ENCODE results near the gene SCD. TPM values are rescaled to one million over a fixed set of nuclear protein-coding genes. Genes with fewer than 3 reads are reported as not detected.
A peak's percentile ranks its signal among the peaks of the same experiment; 100 is the strongest.

SCD gene
- total and polyA plus RNA-seq, 2 of the 13 experiments (the other 11 are each of a cell fraction or from before 2014, with no cell fraction given) = 492 to 512 TPM

DNA sequence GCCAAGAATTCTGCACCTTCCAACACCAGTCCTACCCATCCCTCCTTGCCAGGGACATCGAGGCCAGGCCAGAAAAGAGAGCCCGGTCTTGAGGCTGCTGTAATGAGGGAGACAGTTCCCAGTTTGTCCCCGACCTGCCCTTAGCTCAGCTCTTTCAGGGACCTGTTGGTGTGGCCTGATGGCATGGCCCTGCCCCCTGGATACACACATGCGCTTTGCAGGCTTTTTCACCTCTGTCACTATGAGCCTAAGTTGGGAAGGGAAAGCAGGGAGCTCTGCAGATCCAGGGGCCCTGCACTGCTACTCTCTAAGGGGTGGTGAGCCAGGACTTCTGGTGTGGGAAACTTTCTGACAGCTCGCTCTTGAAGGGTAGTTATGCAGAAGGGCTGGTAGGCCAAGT, 2.1 kb downstream of the SCD start (continued):
- TF ChIP-seq ZNF501 (CRISPR knock-in tag; IDR thresholded peaks at IDR 0.05) (peak; percentile 23; the same call in 1 of the 2 replicates), SP4 (CRISPR knock-in tag; IDR thresholded peaks at IDR 0.05) (no peak), JARID2 (CRISPR knock-in tag; IDR thresholded peaks at IDR 0.05; ENCODE audit: insufficient replicate concordance) (no peak), PITX1 (CRISPR knock-in tag; IDR thresholded peaks at IDR 0.05) (0 out of 2 replicates have a peak, but pooled peaks have one; percentile 35), ZNF615 (CRISPR knock-in tag; IDR thresholded peaks at IDR 0.05; ENCODE audit: borderline replicate concordance) (no peak), MLLT10 (CRISPR knock-in tag; IDR thresholded peaks at IDR 0.05) (peak; percentile 77), ZNF781 (CRISPR knock-in tag; IDR thresholded peaks at IDR 0.05; ENCODE audit: borderline replicate concordance, not compliant biosample characterization) (peak; percentile 85), GTF2F1 (IDR thresholded peaks at IDR 0.05; ENCODE audit: low read length) (no peak), ZNF121 (CRISPR knock-in tag; IDR thresholded peaks at IDR 0.05) (no peak), RFX3 (CRISPR knock-in tag; IDR thresholded peaks at IDR 0.05) (no peak), MTA3 (CRISPR knock-in tag; IDR thresholded peaks at IDR 0.05) (no peak), KMT2A (CRISPR knock-in tag; IDR thresholded peaks at IDR 0.05) (no peak), TGIF2 (CRISPR knock-in tag; IDR thresholded peaks at IDR 0.05) (no peak), KDM5A (IDR thresholded peaks at IDR 0.05; ENCODE audit: borderline replicate concordance, low read length) (no peak)
- TF ChIP-seq, protein P1, sequence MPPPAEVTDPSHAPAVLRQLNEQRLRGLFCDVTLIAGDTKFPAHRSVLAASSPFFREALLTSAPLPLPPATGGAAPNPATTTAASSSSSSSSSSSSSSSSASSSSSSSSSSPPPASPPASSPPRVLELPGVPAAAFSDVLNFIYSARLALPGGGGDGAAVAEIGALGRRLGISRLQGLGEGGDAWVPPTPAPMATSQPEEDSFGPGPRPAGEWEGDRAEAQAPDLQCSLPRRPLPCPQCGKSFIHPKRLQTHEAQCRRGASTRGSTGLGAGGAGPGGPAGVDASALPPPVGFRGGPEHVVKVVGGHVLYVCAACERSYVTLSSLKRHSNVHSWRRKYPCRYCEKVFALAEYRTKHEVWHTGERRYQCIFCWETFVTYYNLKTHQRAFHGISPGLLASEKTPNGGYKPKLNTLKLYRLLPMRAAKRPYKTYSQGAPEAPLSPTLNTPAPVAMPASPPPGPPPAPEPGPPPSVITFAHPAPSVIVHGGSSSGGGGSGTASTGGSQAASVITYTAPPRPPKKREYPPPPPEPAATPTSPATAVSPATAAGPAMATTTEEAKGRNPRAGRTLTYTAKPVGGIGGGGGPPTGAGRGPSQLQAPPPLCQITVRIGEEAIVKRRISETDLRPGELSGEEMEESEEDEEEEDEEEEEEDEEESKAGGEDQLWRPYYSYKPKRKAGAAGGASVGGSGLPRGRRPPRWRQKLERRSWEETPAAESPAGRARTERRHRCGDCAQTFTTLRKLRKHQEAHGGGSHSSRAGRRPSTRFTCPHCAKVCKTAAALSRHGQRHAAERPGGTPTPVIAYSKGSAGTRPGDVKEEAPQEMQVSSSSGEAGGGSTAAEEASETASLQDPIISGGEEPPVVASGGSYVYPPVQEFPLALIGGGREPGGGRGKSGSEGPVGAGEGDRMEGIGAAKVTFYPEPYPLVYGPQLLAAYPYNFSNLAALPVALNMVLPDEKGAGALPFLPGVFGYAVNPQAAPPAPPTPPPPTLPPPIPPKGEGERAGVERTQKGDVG (CRISPR knock-in tag; IDR thresholded peaks at IDR 0.05; ENCODE audit: borderline replicate concordance) = no peak
- TF ChIP-seq, protein P2, sequence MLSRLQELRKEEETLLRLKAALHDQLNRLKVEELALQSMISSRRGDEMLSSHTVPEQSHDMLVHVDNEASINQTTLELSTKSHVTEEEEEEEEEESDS (CRISPR knock-in tag; IDR thresholded peaks at IDR 0.05; ENCODE audit: borderline replicate concordance) = no peak
- TF ChIP-seq, protein P3, sequence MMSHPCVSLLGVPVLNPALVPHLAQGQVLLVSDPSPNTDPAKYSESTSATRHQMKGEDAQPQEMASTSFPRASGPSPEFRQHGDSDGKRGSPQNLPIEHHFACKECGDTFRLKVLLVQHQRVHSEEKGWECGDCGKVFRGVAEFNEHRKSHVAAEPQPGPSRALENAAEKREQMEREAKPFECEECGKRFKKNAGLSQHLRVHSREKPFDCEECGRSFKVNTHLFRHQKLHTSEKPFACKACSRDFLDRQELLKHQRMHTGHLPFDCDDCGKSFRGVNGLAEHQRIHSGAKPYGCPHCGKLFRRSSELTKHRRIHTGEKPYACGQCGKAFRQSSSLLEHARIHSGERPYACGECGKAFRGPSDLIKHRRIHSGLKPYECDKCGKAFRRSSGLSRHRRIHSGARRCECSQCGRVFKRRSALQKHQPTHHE (CRISPR knock-in tag; IDR thresholded peaks at IDR 0.05; ENCODE audit: borderline replicate concordance) = no peak
- TF ChIP-seq, protein P4, sequence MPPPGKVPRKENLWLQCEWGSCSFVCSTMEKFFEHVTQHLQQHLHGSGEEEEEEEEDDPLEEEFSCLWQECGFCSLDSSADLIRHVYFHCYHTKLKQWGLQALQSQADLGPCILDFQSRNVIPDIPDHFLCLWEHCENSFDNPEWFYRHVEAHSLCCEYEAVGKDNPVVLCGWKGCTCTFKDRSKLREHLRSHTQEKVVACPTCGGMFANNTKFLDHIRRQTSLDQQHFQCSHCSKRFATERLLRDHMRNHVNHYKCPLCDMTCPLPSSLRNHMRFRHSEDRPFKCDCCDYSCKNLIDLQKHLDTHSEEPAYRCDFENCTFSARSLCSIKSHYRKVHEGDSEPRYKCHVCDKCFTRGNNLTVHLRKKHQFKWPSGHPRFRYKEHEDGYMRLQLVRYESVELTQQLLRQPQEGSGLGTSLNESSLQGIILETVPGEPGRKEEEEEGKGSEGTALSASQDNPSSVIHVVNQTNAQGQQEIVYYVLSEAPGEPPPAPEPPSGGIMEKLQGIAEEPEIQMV (CRISPR knock-in tag; IDR thresholded peaks at IDR 0.05; ENCODE audit: low read depth) = no peak
- TF ChIP-seq, protein P5, sequence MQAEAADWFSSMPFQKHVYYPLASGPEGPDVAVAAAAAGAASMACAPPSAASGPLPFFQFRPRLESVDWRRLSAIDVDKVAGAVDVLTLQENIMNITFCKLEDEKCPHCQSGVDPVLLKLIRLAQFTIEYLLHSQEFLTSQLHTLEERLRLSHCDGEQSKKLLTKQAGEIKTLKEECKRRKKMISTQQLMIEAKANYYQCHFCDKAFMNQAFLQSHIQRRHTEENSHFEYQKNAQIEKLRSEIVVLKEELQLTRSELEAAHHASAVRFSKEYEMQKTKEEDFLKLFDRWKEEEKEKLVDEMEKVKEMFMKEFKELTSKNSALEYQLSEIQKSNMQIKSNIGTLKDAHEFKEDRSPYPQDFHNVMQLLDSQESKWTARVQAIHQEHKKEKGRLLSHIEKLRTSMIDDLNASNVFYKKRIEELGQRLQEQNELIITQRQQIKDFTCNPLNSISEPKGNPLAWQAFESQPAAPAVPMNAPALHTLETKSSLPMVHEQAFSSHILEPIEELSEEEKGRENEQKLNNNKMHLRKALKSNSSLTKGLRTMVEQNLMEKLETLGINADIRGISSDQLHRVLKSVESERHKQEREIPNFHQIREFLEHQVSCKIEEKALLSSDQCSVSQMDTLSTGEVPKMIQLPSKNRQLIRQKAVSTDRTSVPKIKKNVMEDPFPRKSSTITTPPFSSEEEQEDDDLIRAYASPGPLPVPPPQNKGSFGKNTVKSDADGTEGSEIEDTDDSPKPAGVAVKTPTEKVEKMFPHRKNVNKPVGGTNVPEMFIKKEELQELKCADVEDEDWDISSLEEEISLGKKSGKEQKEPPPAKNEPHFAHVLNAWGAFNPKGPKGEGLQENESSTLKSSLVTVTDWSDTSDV (CRISPR knock-in tag; IDR thresholded peaks at IDR 0.05) = no peak
- TF ChIP-seq, protein P6, sequence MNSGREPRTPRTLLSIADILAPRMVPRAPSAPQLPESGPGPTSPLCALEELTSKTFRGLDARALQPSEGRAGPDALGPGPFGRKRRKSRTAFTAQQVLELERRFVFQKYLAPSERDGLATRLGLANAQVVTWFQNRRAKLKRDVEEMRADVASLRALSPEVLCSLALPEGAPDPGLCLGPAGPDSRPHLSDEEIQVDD (CRISPR knock-in tag; IDR thresholded peaks at IDR 0.05; ENCODE audit: borderline replicate concordance) = no peak
